Heart left ventricle (tissue), 13 donors: Measurements from ENCODE around the gene GCH1.

Experiments used
- CTCF ChIP-seq, 12 donors: fragments of 200-600 bp; sonication (generic) in 4 of 12; IDR thresholded peaks; one replicate each; pipeline versions ENCODE4 v1.5.0 to v1.8.0; 2018 to 2022; ENCODE audit warnings: antibody characterized with exemption in 12 of 12, mild to moderate bottlenecking in 5 of 12
- POLR2A ChIP-seq, 2 donors: fragments of 450-650 bp; IDR thresholded peaks; one replicate each; pipeline ENCODE4 v1.6.1; 2017; ENCODE audit warnings: antibody characterized with exemption in 2 of 2, mild to moderate bottlenecking in 2 of 2, moderate library complexity in 2 of 2
- donor health status: ischemic (EF 13 %, LVEDD 7.1; RV severe dilation, severe dysfunction).
- donor health status: DM: no; HTN: yes; CAD: no.
- donor health status: DM: no; HTN: no; CAD: no.
- donor health status: ischemic (EF 25% LVEDD 6.9; RV normal size, moderate dysfunction).
- donor health status: ischemic (EF 25% LVEDD 5.7; RV mildly dilated, moderate dysfunction).
- donor health status: ischemic (EF 35%, LVEDD 5.7; RV mildly dilated, moderate dysfunction).
- donor health status: nonischemic (EF 11% LVEDD 7.7; RV severe dilation, severe dysfunction).
- donor health status: DM: yes; HTN: yes; CAD: no.
- donor health status: PGD.
- donor health status: ischemic (EF 29% LVEDD 5.4; RV normal size, mild dysfunction).
- donor health status: nonischemic (EF 23%, LVEDD 6.1; RV moderate dilation, normal function).

DNA sequence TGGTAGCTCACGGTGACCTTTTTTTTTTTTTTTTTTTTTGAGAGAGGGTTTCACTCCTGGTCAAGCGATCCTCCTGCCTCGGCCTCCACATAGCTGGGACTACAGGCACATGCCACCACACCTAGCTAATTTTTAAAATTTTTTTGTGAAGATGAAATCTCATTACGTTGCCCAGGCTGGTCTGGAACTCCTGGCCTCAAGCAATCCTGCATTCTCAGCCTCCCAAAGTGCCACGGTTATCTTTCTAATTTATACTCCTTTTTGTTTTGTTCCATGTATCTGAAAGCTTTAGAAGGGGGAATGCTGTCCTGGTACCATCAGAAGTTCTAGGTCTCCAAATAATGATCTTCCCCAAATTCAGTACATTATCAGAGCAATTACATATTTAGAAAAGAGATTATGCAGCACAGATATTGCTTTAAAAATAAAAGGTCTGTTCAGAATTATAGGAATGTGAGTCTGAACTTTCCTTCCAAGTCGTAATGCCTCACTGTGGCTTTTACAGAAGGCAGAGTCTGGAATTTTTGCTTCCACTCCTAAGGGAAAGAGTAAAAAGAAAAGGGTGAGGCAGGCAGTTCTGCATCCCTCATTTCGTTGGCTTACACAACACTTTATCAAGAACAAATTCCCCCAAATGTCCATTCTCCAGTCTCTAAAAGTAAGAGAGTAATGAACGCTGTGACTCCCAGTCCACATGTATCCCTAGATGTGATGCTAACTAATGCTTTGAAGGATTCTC lies 73.0 kb downstream of the GCH1 start:
- TF ChIP-seq CTCF (IDR thresholded peaks at IDR 0.05) (no peak), POLR2A (IDR thresholded peaks at IDR 0.05) (no peak)
